Neural cell (in vitro differentiated cells): ENCODE measurements around the gene COL18A1.

Source experiments
- CTCF ChIP-seq: fragments of 450-650 bp; IDR thresholded peaks from 2 replicates; pipeline ENCODE4 v1.5.1; 2014; ENCODE audit warnings: antibody characterized with exemption, mild to moderate bottlenecking, moderate library complexity; ENCODE audit not compliant: poor library complexity, severe bottlenecking
- EP300 ChIP-seq: fragments of 450-650 bp; conservative IDR thresholded peaks from 2 replicates; pipeline ENCODE4 v1.6.1; 2014; ENCODE audit warnings: antibody characterized with exemption, mild to moderate bottlenecking, moderate library complexity; ENCODE audit not compliant: poor library complexity, severe bottlenecking

DNA sequence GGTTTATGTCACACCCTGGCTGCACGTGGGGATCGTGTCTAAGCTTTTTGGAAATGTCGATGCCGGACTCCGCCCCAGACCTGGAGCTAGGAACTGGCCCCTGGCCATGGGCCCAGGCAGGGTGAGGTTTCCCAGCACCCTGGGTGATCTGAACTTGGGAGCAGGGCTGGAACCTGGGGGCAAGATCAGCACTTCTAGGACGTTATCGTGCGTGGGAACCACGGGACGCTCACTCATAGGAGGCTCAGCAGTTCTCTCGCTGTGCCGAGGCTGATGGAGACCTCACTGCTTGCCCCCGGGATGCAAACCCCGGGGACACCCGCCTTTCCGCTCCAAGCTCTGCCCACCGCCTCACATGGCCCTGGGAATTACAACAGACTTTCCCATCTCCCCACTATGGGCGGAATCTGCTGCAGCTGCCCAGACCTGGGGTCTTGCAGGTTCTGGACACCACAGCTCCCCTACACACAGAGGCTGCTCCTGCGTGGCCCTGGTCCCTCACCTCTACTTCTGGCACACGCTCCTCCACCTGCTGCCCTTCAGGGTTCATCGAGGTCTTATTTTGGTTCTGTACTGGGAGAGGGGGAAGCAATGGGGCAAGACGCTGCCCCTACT lies 35.9 kb downstream of the COL18A1 start:
- TF ChIP-seq CTCF (no peak), EP300 (no peak)
